Measurements from ENCODE around the gene SEPSECS.

The SEPSECS gene

GRCh38 chr4:25110527-25111329 lies 49.5 kb downstream of the SEPSECS start:
- DNase-seq (ENCODE audit: low read depth, low spot score): no peak

GRCh38 chr4:25109511-25109910 lies 50.7 kb downstream of the SEPSECS start:
- no peak for DNase-seq (ENCODE audit: low read depth, low spot score)

GRCh38 chr4:25108556-25108955 lies 51.7 kb downstream of the SEPSECS start:
- DNase-seq (ENCODE audit: low read depth, low spot score): no peak

GRCh38 chr4:25107827-25108516 lies 52.3 kb downstream of the SEPSECS start:
- DNase-seq (ENCODE audit: low read depth, low spot score): no peak

GRCh38 chr4:25106363-25107151 lies 53.7 kb downstream of the SEPSECS start:
- no peak for DNase-seq (ENCODE audit: low read depth, low spot score)

- DNase-seq (ENCODE audit: low read depth, low spot score): no peak
Measured at GRCh38 chr4:25104591-25104990, 55.7 kb downstream of the SEPSECS start.

GRCh38 chr4:25103418-25103817 lies 56.8 kb downstream of the SEPSECS start:
- no peak for DNase-seq (ENCODE audit: low read depth, low spot score)

- DNase-seq (ENCODE audit: low read depth, low spot score): no peak
Measured at GRCh38 chr4:25101836-25102235, 58.4 kb downstream of the SEPSECS start.

- DNase-seq (ENCODE audit: low read depth, low spot score): no peak
Measured at GRCh38 chr4:25100710-25101109, 59.5 kb downstream of the SEPSECS start.

GRCh38 chr4:25100021-25100555 lies 60.2 kb downstream of the SEPSECS start:
- DNase-seq (ENCODE audit: low read depth, low spot score): no peak

GRCh38 chr4:25098964-25099891 lies 61.0 kb downstream of the SEPSECS start:
- DNase-seq (ENCODE audit: low read depth, low spot score): no peak

- DNase-seq (ENCODE audit: low read depth, low spot score): no peak
Measured at GRCh38 chr4:25096981-25097443, 63.2 kb downstream of the SEPSECS start.

GRCh38 chr4:25096251-25096980 lies 63.8 kb downstream of the SEPSECS start:
- no peak for DNase-seq (ENCODE audit: low read depth, low spot score)

- DNase-seq (ENCODE audit: low read depth, low spot score): no peak
Measured at GRCh38 chr4:25095837-25096236, 64.4 kb downstream of the SEPSECS start.

GRCh38 chr4:25092139-25092538 lies 68.1 kb downstream of the SEPSECS start:
- no peak for DNase-seq (ENCODE audit: low read depth, low spot score)

- DNase-seq (ENCODE audit: low read depth, low spot score): no peak
Measured at GRCh38 chr4:25090516-25090915, 69.7 kb downstream of the SEPSECS start.

GRCh38 chr4:25089051-25089763 lies 71.0 kb downstream of the SEPSECS start:
- DNase-seq (ENCODE audit: low read depth, low spot score): no peak

GRCh38 chr4:25088093-25088952 lies 71.9 kb downstream of the SEPSECS start:
- no peak for DNase-seq (ENCODE audit: low read depth, low spot score)

- no peak for DNase-seq (ENCODE audit: low read depth, low spot score)
Measured at GRCh38 chr4:25085671-25086070, 74.6 kb downstream of the SEPSECS start.
